Adrenal gland (tissue), 12 donors: ENCODE results near the gene EXD3. TPM values are rescaled to one million over a fixed set of nuclear protein-coding genes. Genes with fewer than 3 reads are reported as not detected.

ENCODE experiments used
- DNase-seq, 7 donors: peaks; one replicate each; pipeline ENCODE4 v3.0.0-alpha.2; 2019 to 2020
- H3K27ac ChIP-seq, 5 donors: fragments of 200-600 bp; sonication (generic) in 4 of 5; 1 replicate in 3 of 5; 2 replicates in 2 of 5; pipeline versions ENCODE4 v1.5.1 to v1.8.0; 2016 to 2020; ENCODE audit warnings: mild to moderate bottlenecking in 1 of 5
- H3K27me3 ChIP-seq: fragments of 200-600 bp; 2 replicates; pipeline ENCODE4 v1.8.0; 2021
- H3K36me3 ChIP-seq, 2 donors: fragments of 200-600 bp; replicated peaks in 1 of 2; 1 replicate in 1 of 2; 2 replicates in 1 of 2; pipeline versions ENCODE4 v1.5.1 to v1.8.0; 2018 to 2022
- H3K4me1 ChIP-seq, 2 donors: fragments of 200-600 bp; replicated peaks in 1 of 2; 1 replicate in 1 of 2; 2 replicates in 1 of 2; pipeline versions ENCODE4 v1.5.1 to v1.8.0; 2018 to 2021
- H3K4me3 ChIP-seq, 4 donors: fragments of 200-600 bp; sonication (generic) in 3 of 4; one replicate each; pipeline ENCODE4 v1.5.1; 2016 to 2018
- H3K9me3 ChIP-seq, 3 donors: fragments of 200-600 bp; sonication (generic) in 1 of 3; replicated peaks in 1 of 3; 1 replicate in 2 of 3; 2 replicates in 1 of 3; pipeline versions ENCODE4 v1.5.1 to v1.8.0; 2016 to 2021
- CTCF ChIP-seq, 6 experiments: fragments of 450-650 bp in 4 of 6; fragments of 200-600 bp in 2 of 6; sonication (generic) in 1 of 6; IDR thresholded peaks; 1 replicate in 5 of 6; 2 replicates in 1 of 6; pipeline versions ENCODE4 v1.5.1 to v1.8.0; 2016 to 2021; ENCODE audit warnings: antibody characterized with exemption in 6 of 6, mild to moderate bottlenecking in 2 of 6, moderate library complexity in 1 of 6
- POLR2A ChIP-seq, 2 donors: fragments of 450-650 bp; IDR thresholded peaks; one replicate each; pipeline ENCODE4 v1.6.1; 2017; ENCODE audit warnings: antibody characterized with exemption in 2 of 2, mild to moderate bottlenecking in 2 of 2, moderate library complexity in 1 of 2
- WGBS, 4 donors: extraction: QIAGEN DNeasy Blood & Tissue Kit in 2 of 4; methylation state at CpG; one replicate each; pipeline versions ENCODE4 v1.1.5 to v1.1.7; 2013 to 2017; 5-methylcytosine and 5-hydroxymethylcytosine counted together
- intact Hi-C, 2 donors: fragments of 100-400 bp; cut with DNase I; formaldehyde crosslinking; loops; one replicate each; pipeline versions ENCODE4 v1.14.1 to v1.15.0; 2022 to 2023
- polyA plus RNA-seq, 3 donors: library from polyadenylated mRNA; stranded (reverse); fragments of 200-250 nt in 2 of 3; fragments of 350-450 nt in 1 of 3; fragmentation: Illumina TruSeq in 1 of 3; extraction: RNeasy Lipid Tissue Mini Kit (QIAGEN cat#74804) in 1 of 3; gene quantifications; one replicate each; pipeline ENCODE4 v1.2.3, GENCODE V29; 2013 to 2014
- total RNA-seq, 9 donors: library from RNA; depleted of rRNA in 4 of 9; stranded (reverse); fragments of >200 nt in 4 of 9; fragments of 120-200 nt in 1 of 9; fragmentation: NEBNext Ultra II Directional in 1 of 9; extraction: Animal tissue kit (Norgen Biotek cat#: 25700) in 1 of 9; gene quantifications; one replicate each; pipeline versions ENCODE4 v1.1.0 to v1.2.4, GENCODE V29; 2013 to 2023
- donor health status: healthy with polysubstance abuse.
- donor health status: Bipolar disorder and iron deficiency.
- donor health status: DM: yes; HTN: yes; CAD: no.
- donor health status: DM: no; HTN: no; CAD: no.
- donor health status: DM: no; HTN: no; CAD: no.
- donor health status: DM: yes; HTN: yes; CAD: no.

EXD3 gene
- total and polyA plus RNA-seq, 12 donors: 1.2 to 111 (median 23.9) TPM

- Histone ChIP-seq H3K27me3 (peaks cover 9% of the 10 kb centered on the region), H3K27ac (no peak overlapping the region), H3K4me3 (peak overlapping the region in 1 of 4 donors; percentile 72), H3K36me3 (no peaks in the 10 kb centered on the region), H3K9me3 (no peaks in the 10 kb centered on the region), H3K4me1 (peaks cover 0 to 7% of the 10 kb centered on the region in 2 donors)
- no peak for TF ChIP-seq POLR2A (IDR thresholded peaks at IDR 0.05)
- TF ChIP-seq CTCF (IDR thresholded peaks at IDR 0.05): no peak
- DNase-seq: no peak
- intact Hi-C loops: no loop called here
- WGBS, 4 donors: 67 to 96% (median 74%) methylated on average over 73 to 139 of the region's 139 CpGs
Measured at GRCh38 chr9:137278721-137279711, 143.9 kb downstream of the EXD3 start.

GRCh38 chr9:137278061-137278701 lies 144.8 kb downstream of the EXD3 start:
- Histone ChIP-seq H3K4me1 (peaks cover 0 to 7% of the 10 kb centered on the region in 2 donors), H3K4me3 (peak overlapping the region in 2 of 4 donors; percentile 26 to 72), H3K27ac (peak overlapping the region in 4 of 5 donors; percentile 66 to 94 (median 78)), H3K27me3 (peaks cover 9% of the 10 kb centered on the region), H3K36me3 (peaks cover 0 to 1% of the 10 kb centered on the region in 2 donors), H3K9me3 (no peaks in the 10 kb centered on the region)
- intact Hi-C loops: no loop called here
- peak in 2 of 7 donors; percentile 20 to 44 for DNase-seq
- no peak for TF ChIP-seq POLR2A (IDR thresholded peaks at IDR 0.05)
- TF ChIP-seq CTCF (IDR thresholded peaks at IDR 0.05): no peak
- 16 to 49% (median 19%) methylated on average over 2 to 54 of the region's 54 CpGs; no CpG with 5 or more reads in 1 of the 4 donors for WGBS, 4 donors

- Histone ChIP-seq H3K27me3 (peaks cover 9% of the 10 kb centered on the region), H3K9me3 (no peaks in the 10 kb centered on the region), H3K36me3 (peaks cover 0 to 8% of the 10 kb centered on the region in 2 donors), H3K4me3 (peak within 1 kb of the TSS in 2 of 4 donors; percentile 26 to 72), H3K27ac (peak within 1 kb of the TSS; percentile 27 to 94 (median 72)), H3K4me1 (peaks cover 0 to 7% of the 10 kb centered on the region in 2 donors)
- intact Hi-C loops: no loop called here
- DNase-seq: peak; percentile 67 to 86 (median 75)
- TF ChIP-seq POLR2A (IDR thresholded peaks at IDR 0.05) (peak; percentile 15 to 33), CTCF (IDR thresholded peaks at IDR 0.05) (no peak)
- 37 to 64% (median 42%) methylated on average over 10 to 25 of the region's 25 CpGs for WGBS, 4 donors
Measured at GRCh38 chr9:137277329-137278041, 145.5 kb downstream of the EXD3 start, which contains the start of gene TOR4A. TOR4A (plus strand) TSS chr9:137277726; CDS start chr9:137278690, 964 bp downstream.
